H9 (cell line): Measurements from ENCODE around the gene TADA2B. TPM values are rescaled to one million over a fixed set of nuclear protein-coding genes. Genes with fewer than 3 reads are reported as not detected.

Source experiments
- DNase-seq: peaks from one replicate; pipeline ENCODE4 v3.0.0-alpha.2; 2017
- H2AFZ ChIP-seq: one replicate; pipeline ENCODE4 v1.6.1; 2013; ENCODE audit warnings: mild to moderate bottlenecking, low read length, control low read depth, moderate library complexity
- H2AK5ac ChIP-seq: 2 replicates; pipeline ENCODE4 v1.6.1; 2013; ENCODE audit warnings: low read length, control low read depth, mixed read lengths; ENCODE audit not compliant: insufficient read length
- H2BK120ac ChIP-seq: one replicate; pipeline ENCODE4 v1.6.1; 2013; ENCODE audit warnings: low read depth, mild to moderate bottlenecking, low read length, control low read depth, inconsistent platforms; ENCODE audit not compliant: poor library complexity, severe bottlenecking
- H2BK12ac ChIP-seq: 2 replicates; pipeline ENCODE4 v1.6.1; 2013; ENCODE audit warnings: low read length, control low read depth, mixed read lengths, low read depth; ENCODE audit not compliant: insufficient read length
- H2BK15ac ChIP-seq: 2 replicates; pipeline ENCODE4 v1.6.1; 2013; ENCODE audit warnings: low read depth, low read length, control low read depth
- H2BK20ac ChIP-seq: one replicate; pipeline ENCODE4 v1.6.1; 2013; ENCODE audit warnings: low read depth, mild to moderate bottlenecking, low read length, control low read depth, inconsistent platforms; ENCODE audit not compliant: poor library complexity, severe bottlenecking
- H2BK5ac ChIP-seq: 2 replicates; pipeline ENCODE4 v1.6.1; 2013; ENCODE audit warnings: low read length, control low read depth, mixed read lengths; ENCODE audit not compliant: insufficient read length
- H3K14ac ChIP-seq: 2 replicates; pipeline ENCODE4 v1.6.1; 2013; ENCODE audit warnings: low read length, control low read depth; ENCODE audit not compliant: insufficient read depth
- H3K18ac ChIP-seq: 2 replicates; pipeline ENCODE4 v1.6.1; 2013; ENCODE audit warnings: low read depth, mild to moderate bottlenecking, mixed read lengths, low read length, control low read depth; ENCODE audit not compliant: insufficient read length
- H3K23ac ChIP-seq: 2 replicates; pipeline ENCODE4 v1.6.1; 2013; ENCODE audit warnings: low read length, control low read depth, mixed read lengths, low read depth; ENCODE audit not compliant: insufficient read length
- H3K23me2 ChIP-seq: 2 replicates; pipeline ENCODE4 v1.6.1; 2013; ENCODE audit warnings: low read depth, mild to moderate bottlenecking, mixed read lengths, low read length, control low read depth; ENCODE audit not compliant: insufficient read length, poor library complexity, severe bottlenecking
- H3K27ac ChIP-seq: 2 replicates; pipeline ENCODE4 v1.5.1; 2013; ENCODE audit warnings: low read length, control low read depth, mixed read lengths, low read depth; ENCODE audit not compliant: insufficient read length
- H3K27me3 ChIP-seq: 2 replicates; pipeline ENCODE4 v1.6.1; 2013; ENCODE audit warnings: low read length, control low read depth, inconsistent platforms; ENCODE audit not compliant: insufficient read depth
- H3K4ac ChIP-seq: 2 replicates; pipeline ENCODE4 v1.6.1; 2013; ENCODE audit warnings: low read depth, mild to moderate bottlenecking, control low read depth, inconsistent platforms, low read length, moderate library complexity
- H3K4me1 ChIP-seq: 2 replicates; pipeline ENCODE4 v1.6.1; 2013; ENCODE audit warnings: low read length, control low read depth, inconsistent platforms; ENCODE audit not compliant: insufficient read depth
- H3K4me2 ChIP-seq: 2 replicates; pipeline ENCODE4 v1.6.1; 2013; ENCODE audit warnings: low read length, control low read depth, mixed read lengths; ENCODE audit not compliant: insufficient read length, insufficient read depth
- H3K56ac ChIP-seq: 2 replicates; pipeline ENCODE4 v1.6.1; 2013; ENCODE audit warnings: low read depth, mild to moderate bottlenecking, mixed read lengths, low read length, control low read depth; ENCODE audit not compliant: insufficient read length
- H3K79me1 ChIP-seq: 2 replicates; pipeline ENCODE4 v1.6.1; 2013; ENCODE audit warnings: low read depth, mild to moderate bottlenecking, moderate library complexity, low read length, control low read depth, inconsistent platforms; ENCODE audit not compliant: insufficient read depth, poor library complexity, severe bottlenecking
- H3K79me2 ChIP-seq: 2 replicates; pipeline ENCODE4 v1.6.1; 2013; ENCODE audit warnings: low read length, control low read depth, inconsistent platforms; ENCODE audit not compliant: insufficient read depth
- H3K9ac ChIP-seq: 2 replicates; pipeline ENCODE4 v1.6.1; 2013; ENCODE audit warnings: low read length, control low read depth, mixed read lengths; ENCODE audit not compliant: insufficient read length; ENCODE audit errors: extremely low read depth
- H3K9me3 ChIP-seq: one replicate; pipeline ENCODE4 v1.6.1; 2013; ENCODE audit warnings: low read depth, low read length, inconsistent platforms; ENCODE audit not compliant: control insufficient read depth
- H3T11ph ChIP-seq: one replicate; pipeline ENCODE4 v1.6.1; 2013; ENCODE audit warnings: mild to moderate bottlenecking, low read length, control low read depth, inconsistent platforms
- H4K20me1 ChIP-seq: one replicate; pipeline ENCODE4 v1.6.1; 2013; ENCODE audit not compliant: control insufficient read depth, insufficient read length, insufficient read depth
- H4K5ac ChIP-seq: 2 replicates; pipeline ENCODE4 v1.6.1; 2013; ENCODE audit warnings: low read depth, mild to moderate bottlenecking, mixed read lengths, low read length, control low read depth; ENCODE audit not compliant: insufficient read length
- H4K8ac ChIP-seq: replicated peaks from 2 replicates; pipeline ENCODE4 v1.6.1; 2013; ENCODE audit warnings: low read length, control low read depth, mixed read lengths, low read depth; ENCODE audit not compliant: insufficient read length
- H4K91ac ChIP-seq: 2 replicates; pipeline ENCODE4 v1.6.1; 2013; ENCODE audit warnings: low read depth, mild to moderate bottlenecking, moderate library complexity, mixed read lengths, low read length, control low read depth; ENCODE audit not compliant: insufficient read length
- H3K27ac Mint-ChIP-seq, 3 experiments: 2 replicates in 2 of 3; 3 replicates in 1 of 3; pipeline ENCODE4 v1.8.0; 2020 to 2021; ENCODE audit warnings: mixed read lengths in 3 of 3, mild to moderate bottlenecking in 1 of 3, moderate library complexity in 1 of 3
- H3K27me3 Mint-ChIP-seq: 2 replicates; pipeline ENCODE4 v1.8.0; 2021; ENCODE audit warnings: low read depth, mild to moderate bottlenecking, moderate library complexity, mixed read lengths
- H3K36me3 Mint-ChIP-seq, 3 experiments: 2 replicates in 2 of 3; 3 replicates in 1 of 3; pipeline ENCODE4 v1.8.0; 2020 to 2021; ENCODE audit warnings: low read depth in 3 of 3, mixed read lengths in 3 of 3; ENCODE audit not compliant: insufficient read depth in 1 of 3
- H3K4me1 Mint-ChIP-seq, 2 experiments: 2 replicates each; pipeline ENCODE4 v1.8.0; 2020; ENCODE audit warnings: mixed read lengths in 2 of 2
- H3K4me3 Mint-ChIP-seq, 2 experiments: 2 replicates in 1 of 2; 3 replicates in 1 of 2; pipeline ENCODE4 v1.8.0; 2020 to 2021; ENCODE audit warnings: mild to moderate bottlenecking in 2 of 2, mixed read lengths in 2 of 2, moderate library complexity in 1 of 2
- H3K9me3 Mint-ChIP-seq, 2 experiments: 2 replicates in 1 of 2; 3 replicates in 1 of 2; pipeline ENCODE4 v1.8.0; 2020; ENCODE audit warnings: mild to moderate bottlenecking in 2 of 2, mixed read lengths in 2 of 2, moderate library complexity in 1 of 2
- WGBS: extraction: QIAGEN DNeasy Blood & Tissue Kit; methylation state at CpG from one replicate; pipeline ENCODE4 v1.1.7; 2013; ENCODE audit warnings: missing lambda C conversion rate, low lambda C conversion rate, mixed read lengths; ENCODE audit not compliant: insufficient read length; ENCODE audit errors: extremely low coverage; 5-methylcytosine and 5-hydroxymethylcytosine counted together
- total RNA-seq: library from RNA; stranded (reverse); gene quantifications from 2 replicates; pipeline ENCODE4 v1.2.1, GENCODE V29; 2021
- TF ChIP-seq, protein P1 (sequence below): fragments of 200-600 bp; sonication (generic); conservative IDR thresholded peaks from 3 replicates; pipeline ENCODE4 v1.8.0; 2021; ENCODE audit warnings: antibody characterized with exemption, mild to moderate bottlenecking

Gene TADA2B
- total RNA-seq, 1 experiment from 2014 or later = 14.0 TPM

DNA sequence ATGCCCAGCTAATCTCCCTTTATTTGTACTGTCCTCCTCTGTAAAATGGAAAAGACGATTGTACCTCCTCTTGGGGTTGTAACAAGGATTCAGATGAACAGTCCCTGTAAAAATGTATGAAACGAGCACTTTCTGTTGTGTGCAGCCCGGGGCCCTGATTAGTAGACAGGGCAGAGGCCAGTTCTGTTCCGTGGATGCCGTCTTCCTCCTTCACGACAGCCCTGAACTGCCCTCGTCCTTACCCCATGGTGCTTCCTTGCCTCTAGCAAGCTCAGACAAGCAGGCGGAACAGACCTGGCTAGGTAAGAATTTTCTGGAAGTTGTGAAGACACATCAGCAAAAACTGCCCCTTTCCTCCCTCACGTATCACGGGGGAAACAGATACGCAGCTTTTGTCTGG lies 22.3 kb upstream of the TADA2B start:
- H3K9me3 ChIP-seq = no peaks in the 10 kb centered on the region
- no peak overlapping the region for H3K4ac ChIP-seq
- H2BK120ac ChIP-seq = no peak overlapping the region
- H3K23me2 ChIP-seq = no peaks in the 10 kb centered on the region
- H3K27me3 ChIP-seq = no peaks in the 10 kb centered on the region; the same call in 1 of the 2 replicates
- no peak overlapping the region for H2BK5ac ChIP-seq
- peaks cover 13 to 18% of the 10 kb centered on the region in 2 experiments for H3K4me1 Mint-ChIP-seq
- no peaks in the 10 kb centered on the region; the same call in 1 of the 2 replicates for H3K4me1 ChIP-seq
- WGBS = no CpG with 5 or more reads among the region's 11 CpGs
- H3K9ac ChIP-seq = no peak overlapping the region
- H3K27ac ChIP-seq = no peak overlapping the region
- H2BK12ac ChIP-seq = no peak overlapping the region
- no peak overlapping the region for H3K18ac ChIP-seq
- no peak overlapping the region for H4K91ac ChIP-seq
- H4K5ac ChIP-seq = no peak overlapping the region
- H2AFZ ChIP-seq = no peak overlapping the region
- H3K79me2 ChIP-seq = no peaks in the 10 kb centered on the region
- H4K8ac ChIP-seq = no peak overlapping the region
- H3K4me3 Mint-ChIP-seq = no peak overlapping the region
- no peak overlapping the region for H2BK20ac ChIP-seq
- H3K14ac ChIP-seq = no peak overlapping the region
- H3K9me3 Mint-ChIP-seq = no peaks in the 10 kb centered on the region; a peak in 1 of 5 replicates
- H3K4me2 ChIP-seq = no peak overlapping the region
- peaks cover 12 to 71% (median 45%) of the 10 kb centered on the region in 3 experiments for H3K36me3 Mint-ChIP-seq
- H3K27me3 Mint-ChIP-seq = no peaks in the 10 kb centered on the region; the same call in 1 of the 2 replicates
- no peak for DNase-seq
- H4K20me1 ChIP-seq = no peaks in the 10 kb centered on the region
- H2BK15ac ChIP-seq = no peak overlapping the region
- H2AK5ac ChIP-seq = no peak overlapping the region
- H3K27ac Mint-ChIP-seq = peak overlapping the region in 2 of 3 experiments; percentile 46 to 59; a peak in 3 of 7 replicates
- no peak overlapping the region for H3K23ac ChIP-seq
- H3K56ac ChIP-seq = no peak overlapping the region
- H3K79me1 ChIP-seq = no peaks in the 10 kb centered on the region
- TF ChIP-seq, protein P1, sequence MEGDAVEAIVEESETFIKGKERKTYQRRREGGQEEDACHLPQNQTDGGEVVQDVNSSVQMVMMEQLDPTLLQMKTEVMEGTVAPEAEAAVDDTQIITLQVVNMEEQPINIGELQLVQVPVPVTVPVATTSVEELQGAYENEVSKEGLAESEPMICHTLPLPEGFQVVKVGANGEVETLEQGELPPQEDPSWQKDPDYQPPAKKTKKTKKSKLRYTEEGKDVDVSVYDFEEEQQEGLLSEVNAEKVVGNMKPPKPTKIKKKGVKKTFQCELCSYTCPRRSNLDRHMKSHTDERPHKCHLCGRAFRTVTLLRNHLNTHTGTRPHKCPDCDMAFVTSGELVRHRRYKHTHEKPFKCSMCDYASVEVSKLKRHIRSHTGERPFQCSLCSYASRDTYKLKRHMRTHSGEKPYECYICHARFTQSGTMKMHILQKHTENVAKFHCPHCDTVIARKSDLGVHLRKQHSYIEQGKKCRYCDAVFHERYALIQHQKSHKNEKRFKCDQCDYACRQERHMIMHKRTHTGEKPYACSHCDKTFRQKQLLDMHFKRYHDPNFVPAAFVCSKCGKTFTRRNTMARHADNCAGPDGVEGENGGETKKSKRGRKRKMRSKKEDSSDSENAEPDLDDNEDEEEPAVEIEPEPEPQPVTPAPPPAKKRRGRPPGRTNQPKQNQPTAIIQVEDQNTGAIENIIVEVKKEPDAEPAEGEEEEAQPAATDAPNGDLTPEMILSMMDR = no peak
- no peak overlapping the region for H3T11ph ChIP-seq
